MCF 10A (cell line): ENCODE data around the gene FASTK. TPM values are rescaled to one million over a fixed set of nuclear protein-coding genes. Genes with fewer than 3 reads are reported as not detected.
A peak's percentile ranks its signal among the peaks of the same experiment; 100 is the strongest.

Experiments
- BruUV-seq: library from RNA; stranded (reverse); fragments of 400-500 nt; replicated peaks from 2 replicates; lab custom pipeline; 2021; lab: Mats Ljungman, UMichigan
- CTCF ChIA-PET: fragments of 300-600 bp; sonication (Branson Sonifier 250); formaldehyde crosslinking; extraction: SDS; loops from one replicate; lab custom pipeline; 2021; ENCODE audit warnings: antibody characterized with exemption, inconsistent platforms; lab: Yijun Ruan, JAX
- POLR2A ChIA-PET: fragments of 300-600, 350-650 bp; sonication (Branson Sonifier 250); formaldehyde crosslinking; extraction: SDS; loops from one replicate; lab custom pipeline; 2020; ENCODE audit warnings: antibody characterized with exemption, inconsistent platforms; lab: Yijun Ruan, JAX
- DNase-seq: peaks from one replicate; pipeline ENCODE4 v3.0.0-alpha.2; 2018; ENCODE audit not compliant: unreplicated experiment
- H3K27ac Mint-ChIP-seq: one replicate; pipeline ENCODE4 v1.8.0; 2022; ENCODE audit warnings: mild to moderate bottlenecking, low read depth, mixed read lengths; ENCODE audit not compliant: unreplicated experiment
- H3K27me3 Mint-ChIP-seq: one replicate; pipeline ENCODE4 v1.8.0; 2022; ENCODE audit warnings: mixed read lengths; ENCODE audit not compliant: insufficient read depth, unreplicated experiment
- H3K36me3 Mint-ChIP-seq: one replicate; pipeline ENCODE4 v1.8.0; 2022; ENCODE audit warnings: mild to moderate bottlenecking, moderate library complexity, mixed read lengths; ENCODE audit not compliant: insufficient read depth, unreplicated experiment
- H3K4me1 Mint-ChIP-seq: one replicate; pipeline ENCODE4 v1.8.0; 2022; ENCODE audit warnings: mixed read lengths; ENCODE audit not compliant: insufficient read depth, unreplicated experiment
- H3K4me3 Mint-ChIP-seq: one replicate; pipeline ENCODE4 v1.8.0; 2022; ENCODE audit warnings: mild to moderate bottlenecking, moderate library complexity, mixed read lengths; ENCODE audit not compliant: unreplicated experiment
- H3K9me3 Mint-ChIP-seq: one replicate; pipeline ENCODE4 v1.8.0; 2022; ENCODE audit warnings: mixed read lengths; ENCODE audit not compliant: unreplicated experiment
- CTCF ChIP-seq: fragments of 200-600 bp; IDR thresholded peaks from one replicate; pipeline ENCODE4 v1.8.0; 2022; ENCODE audit warnings: antibody characterized with exemption, mild to moderate bottlenecking; ENCODE audit not compliant: unreplicated experiment
- intact Hi-C: fragments of 100-400 bp; cut with micrococcal nuclease; formaldehyde crosslinking; loops from 2 replicates; pipeline ENCODE4 v1.14.1; 2022
- total RNA-seq: library from RNA; stranded (reverse); gene quantifications from 2 replicates; pipeline ENCODE4 v1.2.3, GENCODE V29; 2022

Gene FASTK
- total RNA-seq, 1 experiment from 2014 or later = 79.3 TPM

GRCh38 chr7:151057989-151058780 lies 22.4 kb downstream of the FASTK start:
- H3K4me1 Mint-ChIP-seq = peaks cover 34% of the 10 kb centered on the region
- POLR2A ChIA-PET = interaction anchor here (0.9 to 8.4 kb wide), 7 partner anchors 10 to 58 kb away, joined by 3 to 151 read pairs (median 6); partner anchors contain the start of genes ABCB8, AGAP3, FASTK and TMUB1
- H3K27me3 Mint-ChIP-seq = no peaks in the 10 kb centered on the region
- peak overlapping the region; percentile 87 for H3K27ac Mint-ChIP-seq
- DNase-seq = peak; percentile 99
- CTCF ChIA-PET = interaction anchor here (0.6 to 3.3 kb wide), 5 partner anchors 8 to 179 kb away, joined by 3 to 21 read pairs (median 4); no protein-coding TSS in a partner anchor
- no peaks in the 10 kb centered on the region for H3K9me3 Mint-ChIP-seq
- intact Hi-C loops = loop anchor here (1.0 kb wide), 3 partner anchors 29 to 53 kb away; partner anchors contain the start of gene ABCB8
- peak overlapping the region; percentile 97 for H3K4me3 Mint-ChIP-seq
- BruUV-seq = TSS peak; percentile 63
- TF ChIP-seq CTCF = no peak
- peaks cover 8% of the 10 kb centered on the region for H3K36me3 Mint-ChIP-seq

GRCh38 chr7:151057506-151057988 lies 23.1 kb downstream of the FASTK start, which contains the start of gene CDK5:
Gene CDK5 (minus strand): TSS chr7:151057897. CDS start chr7:151057848, 49 bp downstream.
- Mint-ChIP-seq H3K9me3 (no peaks in the 10 kb centered on the region), H3K27ac (peak within 1 kb of the TSS; percentile 87), H3K36me3 (peaks cover 6% of the 10 kb centered on the region), H3K27me3 (no peaks in the 10 kb centered on the region), H3K4me1 (peaks cover 33% of the 10 kb centered on the region), H3K4me3 (peak within 1 kb of the TSS; percentile 97)
- no peak for DNase-seq
- TF ChIP-seq CTCF = no peak
- ChIA-PET POLR2A (interaction anchor here (0.9 to 8.4 kb wide), 5 partner anchors 11 to 58 kb away, joined by 3 to 151 read pairs (median 6); partner anchors contain the start of genes ABCB8, AGAP3, FASTK and TMUB1), CTCF (interaction anchor here (0.6 to 3.3 kb wide), 4 partner anchors 9 to 1919 kb away, joined by 3 to 21 read pairs (median 4); no protein-coding TSS in a partner anchor)
- intact Hi-C loops = no loop called here
- no TSS peak for BruUV-seq

- BruUV-seq = no TSS peak
Measured at GRCh38 chr7:151056666-151057505, 23.7 kb downstream of the FASTK start.

More at GRCh38 chr7:151056666-151057505, 23.7 kb downstream of the FASTK start:
- POLR2A ChIA-PET = interaction anchor here (0.8 to 8.4 kb wide), 6 partner anchors 10 to 59 kb away, joined by 3 to 151 read pairs (median 5); partner anchors contain the start of genes ABCB8, AGAP3, FASTK and TMUB1
- peaks cover 6% of the 10 kb centered on the region for H3K36me3 Mint-ChIP-seq
- DNase-seq = no peak
- intact Hi-C loops = no loop called here
- CTCF ChIA-PET = interaction anchor here (0.6 to 3.3 kb wide), 3 partner anchors 29 to 1918 kb away, joined by 3 to 21 read pairs (median 3); partner anchors contain the start of gene ABCB8
- peak overlapping the region; percentile 87 for H3K27ac Mint-ChIP-seq
- H3K4me3 Mint-ChIP-seq = peak overlapping the region; percentile 97
- no peaks in the 10 kb centered on the region for H3K9me3 Mint-ChIP-seq
- no peak for TF ChIP-seq CTCF
- peaks cover 32% of the 10 kb centered on the region for H3K4me1 Mint-ChIP-seq
- H3K27me3 Mint-ChIP-seq = no peaks in the 10 kb centered on the region
